Prostate gland (tissue), 2 donors: ENCODE measurements around the gene QSER1.

Experiments
- POLR2A ChIP-seq: fragments of 450-650 bp; IDR thresholded peaks from one replicate; pipeline ENCODE4 v1.6.1; 2016; ENCODE audit warnings: antibody characterized with exemption, mild to moderate bottlenecking
- POLR2AphosphoS5 ChIP-seq: sonication (generic); formaldehyde crosslinking; IDR thresholded peaks from one replicate; pipeline ENCODE4 v1.6.1; 2017; ENCODE audit warnings: antibody characterized with exemption
- TF ChIP-seq, protein P1 (sequence below), 4 experiments: fragments of 200-600 bp in 2 of 4; fragments of 450-650 bp in 2 of 4; sonication (generic) in 2 of 4; IDR thresholded peaks; 1 replicate in 3 of 4; 2 replicates in 1 of 4; pipeline ENCODE4 v1.5.1; 2016 to 2019; ENCODE audit warnings: antibody characterized with exemption in 4 of 4, mild to moderate bottlenecking in 2 of 4, moderate library complexity in 2 of 4

GRCh38 chr11:32890843-32891656 lies 1.6 kb upstream of the QSER1 start:
- TF ChIP-seq POLR2AphosphoS5 = peak; percentile 63
- TF ChIP-seq, protein P1, sequence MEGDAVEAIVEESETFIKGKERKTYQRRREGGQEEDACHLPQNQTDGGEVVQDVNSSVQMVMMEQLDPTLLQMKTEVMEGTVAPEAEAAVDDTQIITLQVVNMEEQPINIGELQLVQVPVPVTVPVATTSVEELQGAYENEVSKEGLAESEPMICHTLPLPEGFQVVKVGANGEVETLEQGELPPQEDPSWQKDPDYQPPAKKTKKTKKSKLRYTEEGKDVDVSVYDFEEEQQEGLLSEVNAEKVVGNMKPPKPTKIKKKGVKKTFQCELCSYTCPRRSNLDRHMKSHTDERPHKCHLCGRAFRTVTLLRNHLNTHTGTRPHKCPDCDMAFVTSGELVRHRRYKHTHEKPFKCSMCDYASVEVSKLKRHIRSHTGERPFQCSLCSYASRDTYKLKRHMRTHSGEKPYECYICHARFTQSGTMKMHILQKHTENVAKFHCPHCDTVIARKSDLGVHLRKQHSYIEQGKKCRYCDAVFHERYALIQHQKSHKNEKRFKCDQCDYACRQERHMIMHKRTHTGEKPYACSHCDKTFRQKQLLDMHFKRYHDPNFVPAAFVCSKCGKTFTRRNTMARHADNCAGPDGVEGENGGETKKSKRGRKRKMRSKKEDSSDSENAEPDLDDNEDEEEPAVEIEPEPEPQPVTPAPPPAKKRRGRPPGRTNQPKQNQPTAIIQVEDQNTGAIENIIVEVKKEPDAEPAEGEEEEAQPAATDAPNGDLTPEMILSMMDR (IDR thresholded peaks at IDR 0.05) = no peak
- TF ChIP-seq POLR2A = no peak
